ENCODE results near the gene FAM3A.

Gene FAM3A

DNA sequence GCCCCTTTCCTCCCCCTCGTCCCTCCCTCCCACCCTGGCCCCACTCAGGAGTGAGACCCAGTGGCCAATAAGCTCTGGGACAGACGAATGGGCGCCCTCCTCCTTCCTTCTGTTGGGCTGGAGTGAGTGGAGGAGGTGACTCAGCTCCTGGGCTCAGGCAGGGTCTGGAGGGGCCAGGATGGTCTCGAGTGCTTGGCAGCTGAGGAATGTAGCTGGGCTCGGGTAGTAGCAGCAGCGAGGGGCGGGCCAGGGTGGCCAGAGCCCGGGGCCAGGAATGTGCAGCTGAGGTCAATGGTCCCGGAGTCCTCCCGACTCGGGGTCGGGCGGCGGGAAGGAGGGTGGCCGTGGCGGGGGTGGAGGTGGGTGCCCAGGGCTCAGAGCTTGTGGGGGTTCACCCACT, 15.6 kb upstream of the FAM3A start:
- no peak for TF ChIP-seq CTCF (conservative IDR thresholded peaks at IDR 0.05; ENCODE audit: low read depth)
- CTCF ChIA-PET: no interaction called here
- H3K27ac ChIP-seq: no peak overlapping the region; the same call in 1 of the 2 replicates
- POLR2A ChIA-PET (ENCODE audit: low non-redundant PET): no interaction called here
- no peak for DNase-seq (ENCODE audit: low spot score)

- POLR2A ChIA-PET (ENCODE audit: low non-redundant PET): no interaction called here
- no peak for TF ChIP-seq CTCF (conservative IDR thresholded peaks at IDR 0.05; ENCODE audit: low read depth)
These were observed 14.3 kb upstream of the FAM3A start for GRCh38 chrX:154530286-154530685.

GRCh38 chrX:154529206-154529612, 13.2 kb upstream of the FAM3A start:
- ChIA-PET CTCF (interaction anchor here (0.6 kb wide), 1 partner anchor 16 kb away, joined by 3 read pairs; no protein-coding TSS in a partner anchor), POLR2A (ENCODE audit: low non-redundant PET) (no interaction called here)
- no peak for TF ChIP-seq CTCF (conservative IDR thresholded peaks at IDR 0.05; ENCODE audit: low read depth)
- DNase-seq (ENCODE audit: low spot score): no peak
- H3K27ac ChIP-seq: peak overlapping the region; percentile 52

More at GRCh38 chrX:154530286-154530685, 14.3 kb upstream of the FAM3A start:
- CTCF ChIA-PET: no interaction called here
- no peak for DNase-seq (ENCODE audit: low spot score)
- H3K27ac ChIP-seq: peak overlapping the region; percentile 52

DNA sequence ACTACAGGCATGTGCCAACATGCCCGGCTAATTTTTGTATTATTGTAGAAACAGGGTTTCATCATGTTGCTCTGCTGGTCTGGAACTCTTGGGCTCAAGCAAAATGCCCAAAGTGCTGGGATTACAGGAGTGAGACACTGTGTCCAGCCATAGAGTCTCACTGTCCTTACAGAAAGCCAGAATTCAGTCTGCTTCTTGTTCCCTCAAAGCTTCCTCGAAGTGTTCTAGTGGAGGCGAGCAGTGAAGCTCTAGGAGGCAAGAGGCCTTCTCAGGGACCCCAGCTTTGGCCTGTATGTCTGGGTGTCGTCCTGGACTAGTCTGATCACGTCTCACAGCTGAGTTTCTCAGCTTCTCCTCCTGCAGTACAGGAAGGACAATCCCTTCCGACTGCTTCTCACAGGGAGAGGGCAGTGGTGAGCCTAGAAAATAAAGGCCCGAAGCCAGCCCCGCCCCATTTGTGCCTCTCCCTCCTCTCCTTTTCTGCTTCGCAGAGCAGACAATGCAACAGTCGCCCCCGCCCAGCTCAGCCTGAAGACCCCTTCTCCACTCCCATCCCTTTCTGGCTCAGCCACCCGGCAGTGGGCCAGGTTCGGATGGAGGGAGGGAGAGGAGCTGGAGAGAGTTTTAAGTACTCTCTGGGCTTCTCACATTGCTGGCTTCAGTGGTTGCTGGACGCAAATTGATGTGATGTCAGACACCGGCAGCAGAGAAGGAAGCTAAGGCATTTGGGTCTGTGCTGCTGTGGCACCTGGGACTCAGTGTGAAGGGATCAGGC, 11.1 kb upstream of the FAM3A start:
- POLR2A ChIA-PET (ENCODE audit: low non-redundant PET): interaction anchor here (0.6 to 1.3 kb wide), 4 partner anchors 21 to 123 kb away, joined by 3 to 5 read pairs (median 3); partner anchors contain the start of genes IKBKG, SLC10A3 and UBL4A
- H3K27ac ChIP-seq: peak overlapping the region; percentile 90
- TF ChIP-seq CTCF (conservative IDR thresholded peaks at IDR 0.05; ENCODE audit: low read depth): peak; percentile 52
- DNase-seq (ENCODE audit: low spot score): peak; percentile 41
- CTCF ChIA-PET: interaction anchor here (0.7 to 1.1 kb wide), 3 partner anchors 14 to 142 kb away, joined by 3 to 4 read pairs (median 3); no protein-coding TSS in a partner anchor

DNA sequence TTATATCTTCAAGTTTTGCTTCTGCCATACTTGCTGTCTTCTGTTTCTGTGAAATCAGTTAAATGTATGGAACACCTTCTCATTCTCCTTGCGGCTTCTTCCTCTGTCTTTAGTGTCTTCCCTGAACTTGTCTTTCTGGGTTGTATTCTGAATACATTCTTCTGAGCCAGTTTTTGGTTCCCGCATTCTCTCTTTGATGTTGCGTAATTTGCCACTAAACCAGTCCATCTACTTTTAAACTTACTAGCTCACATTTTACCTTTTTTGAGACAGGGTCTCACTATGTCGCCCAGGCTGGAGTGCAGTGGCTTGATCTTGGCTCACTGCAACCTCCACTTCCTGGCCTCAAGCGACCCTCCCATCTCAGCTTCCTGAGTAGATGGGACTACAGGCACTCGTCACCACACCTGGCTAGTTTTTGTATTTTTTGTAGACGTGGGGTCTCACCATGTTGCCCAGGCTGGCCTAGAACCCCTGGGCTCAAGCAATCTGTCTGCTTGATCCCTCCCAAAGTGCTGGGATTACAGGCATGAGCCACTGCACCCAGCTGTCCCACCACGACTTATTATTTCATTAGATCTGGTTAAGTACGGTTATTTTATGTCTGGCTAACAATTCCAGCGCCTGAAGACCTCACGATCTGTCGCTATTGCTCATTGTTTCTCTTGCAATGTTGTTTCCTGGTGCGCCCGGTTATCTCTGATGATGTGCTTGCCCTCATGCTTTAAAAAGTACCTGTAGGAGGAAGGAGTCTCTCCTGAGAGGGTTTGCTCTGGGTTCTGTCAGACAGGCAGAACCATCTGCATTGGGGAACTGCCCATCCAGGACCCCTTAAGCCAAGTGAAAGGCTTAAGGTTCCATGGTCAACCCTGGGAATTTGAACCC, 9.8 kb upstream of the FAM3A start:
- no peak for TF ChIP-seq CTCF (conservative IDR thresholded peaks at IDR 0.05; ENCODE audit: low read depth)
- ChIA-PET CTCF (no interaction called here), POLR2A (ENCODE audit: low non-redundant PET) (interaction anchor here (0.9 kb wide), 1 partner anchor 22 kb away, joined by 3 read pairs; the partner anchor contains the start of gene IKBKG)
- DNase-seq (ENCODE audit: low spot score): no peak
- H3K27ac ChIP-seq: peak overlapping the region; percentile 90

DNA sequence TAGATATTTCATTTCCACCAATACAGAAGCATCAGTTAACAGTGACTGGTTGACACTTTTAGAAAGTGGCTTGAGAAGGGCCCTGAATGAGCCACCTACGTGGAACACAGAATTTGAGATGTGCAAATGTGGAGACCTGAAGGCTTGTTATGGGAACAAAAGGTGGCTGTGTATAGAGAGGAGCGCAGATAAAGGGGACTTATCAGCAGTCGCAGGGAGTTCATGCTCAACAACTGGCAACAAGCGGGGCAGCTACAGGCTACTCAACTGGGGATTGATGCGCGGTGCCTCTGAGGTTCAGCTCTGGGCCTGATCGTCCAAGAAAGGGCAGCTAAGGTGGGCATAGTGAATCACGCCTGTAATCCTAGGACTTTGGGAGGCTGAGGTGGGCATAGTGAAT, 3.4 kb upstream of the FAM3A start:
- H3K27ac ChIP-seq: no peak overlapping the region
- POLR2A ChIA-PET (ENCODE audit: low non-redundant PET): no interaction called here
- no peak for DNase-seq (ENCODE audit: low spot score)
- CTCF ChIA-PET: no interaction called here
- TF ChIP-seq CTCF (conservative IDR thresholded peaks at IDR 0.05; ENCODE audit: low read depth): no peak
